ENCODE results near the gene TBC1D5. TPM values are rescaled to one million over a fixed set of nuclear protein-coding genes. Genes with fewer than 3 reads are reported as not detected.
"Not testable (repeated sequence)": the region's sequence is repeated elsewhere in the genome, so short reads cannot be mapped to it uniquely, and the experiment has no call there.

TBC1D5 gene
- total RNA-seq, 1 experiment from 2014 or later: 88.0 TPM

GRCh38 chr3:17635675-17636074 lies 106.8 kb downstream of the TBC1D5 start:
- DNase-seq (ENCODE audit: low read depth, low spot score); in situ Hi-C loops (cut with HindIII; ENCODE audit: low pct_unique_long_range_greater_than_20kb, low sequenced_read_pairs): not testable (repeated sequence)

DNA sequence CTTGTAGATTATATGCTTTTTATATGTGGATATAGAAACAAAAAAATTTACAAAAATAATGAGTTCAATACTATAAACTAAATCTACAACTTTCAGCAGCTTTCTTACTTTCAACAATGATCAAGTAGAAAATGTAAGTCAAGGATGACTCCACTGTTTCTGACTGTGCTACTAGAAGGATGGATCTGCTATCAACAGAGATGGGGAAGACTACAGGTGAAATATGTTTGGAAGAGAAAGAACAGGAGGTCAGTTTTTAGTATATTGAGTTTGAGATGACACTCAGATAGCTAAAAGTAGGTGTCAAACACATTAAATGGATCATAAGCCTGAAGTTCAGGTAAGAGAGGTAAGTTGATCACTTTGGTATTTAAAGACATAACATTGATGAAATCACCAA lies 107.5 kb downstream of the TBC1D5 start:
- DNase-seq (ENCODE audit: low read depth, low spot score): no peak
- in situ Hi-C loops (cut with HindIII; ENCODE audit: low pct_unique_long_range_greater_than_20kb, low sequenced_read_pairs): no loop called here

GRCh38 chr3:17634201-17634600 lies 108.2 kb downstream of the TBC1D5 start:
- DNase-seq (ENCODE audit: low read depth, low spot score): no peak
- in situ Hi-C loops (cut with HindIII; ENCODE audit: low pct_unique_long_range_greater_than_20kb, low sequenced_read_pairs): no loop called here

GRCh38 chr3:17632401-17633100 lies 109.9 kb downstream of the TBC1D5 start:
- in situ Hi-C loops (cut with HindIII; ENCODE audit: low pct_unique_long_range_greater_than_20kb, low sequenced_read_pairs): no loop called here
- DNase-seq (ENCODE audit: low read depth, low spot score): peak; percentile 28

- DNase-seq (ENCODE audit: low read depth, low spot score): no peak
- in situ Hi-C loops (cut with HindIII; ENCODE audit: low pct_unique_long_range_greater_than_20kb, low sequenced_read_pairs): no loop called here
These were observed 110.8 kb downstream of the TBC1D5 start for GRCh38 chr3:17631609-17632008.

GRCh38 chr3:17629400-17629799 lies 113.0 kb downstream of the TBC1D5 start:
- in situ Hi-C loops (cut with HindIII; ENCODE audit: low pct_unique_long_range_greater_than_20kb, low sequenced_read_pairs): no loop called here
- no peak for DNase-seq (ENCODE audit: low read depth, low spot score)

DNA sequence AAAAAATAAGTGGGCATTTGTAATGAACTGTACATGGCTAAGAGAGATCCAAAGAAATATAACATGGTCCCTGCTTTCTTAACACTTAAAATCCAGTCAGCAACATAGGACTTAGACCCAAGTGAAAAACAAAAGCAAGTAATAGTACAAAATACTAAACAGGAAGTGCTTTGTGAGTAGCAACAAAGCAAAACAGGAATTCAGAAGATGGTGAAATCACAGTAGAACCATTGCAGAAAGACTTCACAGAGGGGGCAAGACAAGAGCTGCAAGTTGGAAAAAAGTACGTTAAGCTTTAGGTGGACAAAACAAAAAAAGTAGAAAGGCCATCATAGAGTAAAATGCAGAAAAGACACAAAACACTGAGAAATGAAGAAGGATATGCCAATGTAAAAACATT lies 116.0 kb downstream of the TBC1D5 start:
- in situ Hi-C loops (cut with HindIII; ENCODE audit: low pct_unique_long_range_greater_than_20kb, low sequenced_read_pairs): no loop called here
- DNase-seq (ENCODE audit: low read depth, low spot score): no peak

DNA sequence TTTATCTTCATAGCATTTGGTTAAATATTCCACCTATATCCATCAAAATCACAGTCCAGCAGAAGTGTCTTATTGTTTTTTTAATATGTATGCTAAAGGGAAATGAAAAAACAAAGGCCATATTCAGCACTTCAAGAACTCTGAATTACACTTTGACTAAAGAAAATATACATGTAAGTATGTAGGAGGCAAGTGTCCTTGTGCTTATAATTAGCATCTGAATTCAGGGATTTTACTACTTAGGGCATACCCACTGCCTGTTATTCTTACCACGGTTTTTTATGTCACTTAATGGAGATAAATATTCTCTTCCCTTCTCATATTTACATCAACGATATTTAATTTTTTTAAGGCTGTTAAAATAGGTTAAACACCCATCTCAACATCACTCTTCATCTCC lies 117.3 kb downstream of the TBC1D5 start:
- in situ Hi-C loops (cut with HindIII; ENCODE audit: low pct_unique_long_range_greater_than_20kb, low sequenced_read_pairs): no loop called here
- no peak for DNase-seq (ENCODE audit: low read depth, low spot score)

GRCh38 chr3:17623464-17623863 lies 119.0 kb downstream of the TBC1D5 start:
- in situ Hi-C loops (cut with HindIII; ENCODE audit: low pct_unique_long_range_greater_than_20kb, low sequenced_read_pairs): no loop called here
- DNase-seq (ENCODE audit: low read depth, low spot score): no peak

DNA sequence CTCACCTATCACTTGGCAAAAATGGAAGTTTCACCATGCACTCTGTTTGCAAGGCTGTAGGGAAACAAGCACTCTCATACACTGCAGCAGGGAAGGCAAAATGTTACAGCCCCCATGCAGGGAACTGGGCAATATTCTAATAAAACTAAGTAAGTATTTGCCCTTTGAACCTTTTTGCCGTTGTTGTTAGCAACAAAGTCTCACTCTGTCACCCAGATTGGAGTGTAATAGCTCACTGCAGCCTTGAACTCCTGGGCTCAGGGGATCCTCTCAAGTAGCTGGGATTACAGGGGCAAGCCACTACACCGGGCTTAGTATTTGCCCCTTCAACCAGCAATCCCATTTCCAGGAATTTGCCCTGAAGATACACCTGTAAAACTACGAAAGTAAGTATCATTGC lies 122.5 kb downstream of the TBC1D5 start:
- in situ Hi-C loops (cut with HindIII; ENCODE audit: low pct_unique_long_range_greater_than_20kb, low sequenced_read_pairs): no loop called here
- no peak for DNase-seq (ENCODE audit: low read depth, low spot score)

- in situ Hi-C loops (cut with HindIII; ENCODE audit: low pct_unique_long_range_greater_than_20kb, low sequenced_read_pairs); DNase-seq (ENCODE audit: low read depth, low spot score): not testable (repeated sequence)
These were observed 129.4 kb downstream of the TBC1D5 start for GRCh38 chr3:17613017-17613416.

GRCh38 chr3:17607905-17608304 lies 134.5 kb downstream of the TBC1D5 start:
- in situ Hi-C loops (cut with HindIII; ENCODE audit: low pct_unique_long_range_greater_than_20kb, low sequenced_read_pairs): no loop called here
- DNase-seq (ENCODE audit: low read depth, low spot score): no peak

- in situ Hi-C loops (cut with HindIII; ENCODE audit: low pct_unique_long_range_greater_than_20kb, low sequenced_read_pairs): no loop called here
These were observed 136.5 kb downstream of the TBC1D5 start for GRCh38 chr3:17605934-17606333.

DNA sequence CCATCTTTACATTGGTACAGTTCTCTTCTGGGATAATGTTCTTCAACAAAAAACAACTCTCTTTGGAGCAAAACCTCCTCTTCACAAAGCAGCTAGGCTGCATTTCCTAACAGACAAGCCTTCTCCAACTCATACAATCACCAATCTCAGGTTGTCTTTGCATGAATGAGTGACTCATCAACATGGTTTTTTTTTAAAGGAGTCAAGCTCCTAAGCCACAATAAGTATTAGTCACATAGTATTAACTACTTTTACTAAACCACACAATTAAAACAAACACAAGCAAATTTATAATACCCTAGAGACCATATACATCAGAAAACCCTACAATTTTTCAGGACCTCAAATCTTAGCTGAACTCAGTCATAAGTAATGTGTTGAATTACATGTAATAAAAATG lies 137.4 kb downstream of the TBC1D5 start:
- DNase-seq (ENCODE audit: low read depth, low spot score): no peak
- in situ Hi-C loops (cut with HindIII; ENCODE audit: low pct_unique_long_range_greater_than_20kb, low sequenced_read_pairs): no loop called here

More at GRCh38 chr3:17605934-17606333, 136.5 kb downstream of the TBC1D5 start:
- DNase-seq (ENCODE audit: low read depth, low spot score): no peak

DNA sequence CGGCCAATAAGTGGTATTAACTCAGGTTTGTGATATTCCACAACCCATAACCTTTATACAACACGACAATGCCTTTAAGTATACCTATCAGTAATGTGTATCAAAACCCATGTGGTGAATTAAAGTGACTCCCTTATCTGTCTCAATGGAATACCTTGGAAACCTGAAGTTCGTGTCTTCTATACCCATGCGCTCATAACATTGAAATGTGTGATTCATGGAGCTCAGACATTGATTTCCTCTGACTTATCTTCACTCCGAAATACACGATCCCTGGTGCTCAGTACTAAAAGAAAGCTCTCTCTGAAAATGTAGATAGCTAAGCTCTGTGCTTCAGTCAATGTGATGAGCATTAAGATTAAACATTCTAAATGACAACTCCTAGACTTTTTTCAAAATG lies 140.3 kb downstream of the TBC1D5 start:
- no peak for DNase-seq (ENCODE audit: low read depth, low spot score)
- in situ Hi-C loops (cut with HindIII; ENCODE audit: low pct_unique_long_range_greater_than_20kb, low sequenced_read_pairs): no loop called here

DNA sequence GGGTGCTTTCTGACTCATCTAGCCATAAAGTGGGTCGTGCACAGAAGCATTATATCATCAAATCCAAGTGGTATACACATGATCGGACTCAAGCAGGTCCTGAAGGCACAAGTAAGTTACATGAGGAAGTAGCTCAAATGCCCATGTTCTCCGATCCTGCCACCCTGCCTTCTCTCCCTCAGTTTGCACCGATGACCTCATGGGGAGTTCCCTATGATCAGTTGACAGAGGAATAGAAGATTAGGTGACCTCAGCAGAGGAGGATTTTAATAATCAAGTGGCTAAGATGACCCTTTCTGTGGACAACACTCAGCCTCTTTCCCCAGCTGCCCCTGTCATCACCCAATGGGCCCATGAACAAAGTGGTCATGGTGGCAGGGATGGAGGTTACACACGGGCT lies 149.5 kb downstream of the TBC1D5 start:
- in situ Hi-C loops (cut with HindIII; ENCODE audit: low pct_unique_long_range_greater_than_20kb, low sequenced_read_pairs): no loop called here
- DNase-seq (ENCODE audit: low read depth, low spot score): no peak

GRCh38 chr3:17590465-17590864 lies 152.0 kb downstream of the TBC1D5 start:
- in situ Hi-C loops (cut with HindIII; ENCODE audit: low pct_unique_long_range_greater_than_20kb, low sequenced_read_pairs): no loop called here
- DNase-seq (ENCODE audit: low read depth, low spot score): no peak

- in situ Hi-C loops (cut with HindIII; ENCODE audit: low pct_unique_long_range_greater_than_20kb, low sequenced_read_pairs): no loop called here
- no peak for DNase-seq (ENCODE audit: low read depth, low spot score)
These were observed 152.5 kb downstream of the TBC1D5 start for GRCh38 chr3:17589888-17590287.

DNA sequence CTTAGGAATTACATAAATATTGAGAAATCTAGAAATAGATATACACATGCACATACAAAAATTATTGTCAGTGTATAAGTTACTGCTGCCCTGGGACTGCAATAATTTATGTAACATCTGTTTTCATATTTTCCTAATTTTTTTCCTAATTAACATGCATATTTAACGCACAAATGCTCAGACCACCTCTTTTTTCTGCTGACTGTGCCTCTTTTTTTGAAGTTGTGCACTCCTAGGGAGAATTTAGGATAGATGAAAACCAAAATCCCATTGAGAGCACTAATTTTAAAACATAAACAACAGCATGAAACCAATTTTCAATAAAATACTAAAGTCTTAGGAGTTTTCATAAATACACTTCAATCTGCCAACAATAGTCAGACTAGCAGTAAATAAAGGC lies 154.0 kb downstream of the TBC1D5 start:
- in situ Hi-C loops (cut with HindIII; ENCODE audit: low pct_unique_long_range_greater_than_20kb, low sequenced_read_pairs): no loop called here
- no peak for DNase-seq (ENCODE audit: low read depth, low spot score)
